ENCODE data around the gene GNAI3.

The GNAI3 gene

GRCh38 chr1:109570414-109570813 is 22.0 kb downstream of the GNAI3 start:
- TF ChIP-seq POU6F1 (CRISPR knock-in tag; IDR thresholded peaks at IDR 0.05; ENCODE audit: borderline replicate concordance, low read depth) (no peak), PPARA (CRISPR knock-in tag; IDR thresholded peaks at IDR 0.05; ENCODE audit: borderline replicate concordance) (no peak), TSHZ2 (CRISPR knock-in tag; IDR thresholded peaks at IDR 0.05) (no peak), CSDC2 (CRISPR knock-in tag; IDR thresholded peaks at IDR 0.05) (no peak), ZNF565 (CRISPR knock-in tag; conservative IDR thresholded peaks at IDR 0.05; ENCODE audit: low read depth) (no peak), ARNTL (CRISPR knock-in tag; IDR thresholded peaks at IDR 0.05; ENCODE audit: borderline replicate concordance, low read depth) (no peak), TOX (CRISPR knock-in tag; IDR thresholded peaks at IDR 0.05; ENCODE audit: borderline replicate concordance) (no peak), ZNF70 (CRISPR knock-in tag; IDR thresholded peaks at IDR 0.05) (no peak), ZFP3 (CRISPR knock-in tag; IDR thresholded peaks at IDR 0.05) (no peak), ISL1 (CRISPR knock-in tag; IDR thresholded peaks at IDR 0.05) (no peak), SNAI2 (CRISPR knock-in tag; IDR thresholded peaks at IDR 0.05) (no peak), ZFP30 (CRISPR knock-in tag; IDR thresholded peaks at IDR 0.05) (no peak), ESRRG (CRISPR knock-in tag; IDR thresholded peaks at IDR 0.05) (no peak), RARB (CRISPR knock-in tag; IDR thresholded peaks at IDR 0.05) (no peak), ZNF8 (CRISPR knock-in tag; IDR thresholded peaks at IDR 0.05) (no peak), OSR1 (CRISPR knock-in tag; IDR thresholded peaks at IDR 0.05) (no peak)
- TF ChIP-seq, protein P1, sequence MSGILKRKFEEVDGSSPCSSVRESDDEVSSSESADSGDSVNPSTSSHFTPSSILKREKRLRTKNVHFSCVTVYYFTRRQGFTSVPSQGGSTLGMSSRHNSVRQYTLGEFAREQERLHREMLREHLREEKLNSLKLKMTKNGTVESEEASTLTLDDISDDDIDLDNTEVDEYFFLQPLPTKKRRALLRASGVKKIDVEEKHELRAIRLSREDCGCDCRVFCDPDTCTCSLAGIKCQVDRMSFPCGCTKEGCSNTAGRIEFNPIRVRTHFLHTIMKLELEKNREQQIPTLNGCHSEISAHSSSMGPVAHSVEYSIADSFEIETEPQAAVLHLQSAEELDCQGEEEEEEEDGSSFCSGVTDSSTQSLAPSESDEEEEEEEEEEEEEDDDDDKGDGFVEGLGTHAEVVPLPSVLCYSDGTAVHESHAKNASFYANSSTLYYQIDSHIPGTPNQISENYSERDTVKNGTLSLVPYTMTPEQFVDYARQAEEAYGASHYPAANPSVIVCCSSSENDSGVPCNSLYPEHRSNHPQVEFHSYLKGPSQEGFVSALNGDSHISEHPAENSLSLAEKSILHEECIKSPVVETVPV (CRISPR knock-in tag; IDR thresholded peaks at IDR 0.05): no peak
- TF ChIP-seq, protein P2, sequence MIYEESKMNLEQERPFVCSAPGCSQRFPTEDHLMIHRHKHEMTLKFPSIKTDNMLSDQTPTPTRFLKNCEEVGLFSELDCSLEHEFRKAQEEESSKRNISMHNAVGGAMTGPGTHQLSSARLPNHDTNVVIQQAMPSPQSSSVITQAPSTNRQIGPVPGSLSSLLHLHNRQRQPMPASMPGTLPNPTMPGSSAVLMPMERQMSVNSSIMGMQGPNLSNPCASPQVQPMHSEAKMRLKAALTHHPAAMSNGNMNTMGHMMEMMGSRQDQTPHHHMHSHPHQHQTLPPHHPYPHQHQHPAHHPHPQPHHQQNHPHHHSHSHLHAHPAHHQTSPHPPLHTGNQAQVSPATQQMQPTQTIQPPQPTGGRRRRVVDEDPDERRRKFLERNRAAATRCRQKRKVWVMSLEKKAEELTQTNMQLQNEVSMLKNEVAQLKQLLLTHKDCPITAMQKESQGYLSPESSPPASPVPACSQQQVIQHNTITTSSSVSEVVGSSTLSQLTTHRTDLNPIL (CRISPR knock-in tag; IDR thresholded peaks at IDR 0.05; ENCODE audit: low read depth): no peak
- ATAC-seq: 0 out of 3 replicates have a peak, but pooled peaks have one; percentile 31

- no peak for ATAC-seq
- TF ChIP-seq ZNF70 (CRISPR knock-in tag; IDR thresholded peaks at IDR 0.05): no peak
- TF ChIP-seq ZFP30 (CRISPR knock-in tag; IDR thresholded peaks at IDR 0.05): no peak
- no peak for TF ChIP-seq POU6F1 (CRISPR knock-in tag; IDR thresholded peaks at IDR 0.05; ENCODE audit: borderline replicate concordance, low read depth)
- no peak for TF ChIP-seq RARB (CRISPR knock-in tag; IDR thresholded peaks at IDR 0.05)
- no peak for TF ChIP-seq TOX (CRISPR knock-in tag; IDR thresholded peaks at IDR 0.05; ENCODE audit: borderline replicate concordance)
- no peak for TF ChIP-seq OSR1 (CRISPR knock-in tag; IDR thresholded peaks at IDR 0.05)
- TF ChIP-seq ZNF565 (CRISPR knock-in tag; conservative IDR thresholded peaks at IDR 0.05; ENCODE audit: low read depth): no peak
- no peak for TF ChIP-seq ISL1 (CRISPR knock-in tag; IDR thresholded peaks at IDR 0.05)
These were observed 25.4 kb downstream of the GNAI3 start for GRCh38 chr1:109573785-109574184.

- no peak for ATAC-seq
These were observed 30.6 kb downstream of the GNAI3 start for GRCh38 chr1:109578947-109579443.

More at GRCh38 chr1:109578947-109579443, 30.6 kb downstream of the GNAI3 start:
- TF ChIP-seq ZC3H10 (CRISPR knock-in tag; IDR thresholded peaks at IDR 0.05) (no peak), ZNF565 (CRISPR knock-in tag; conservative IDR thresholded peaks at IDR 0.05; ENCODE audit: low read depth) (no peak), BACH2 (CRISPR knock-in tag; IDR thresholded peaks at IDR 0.05; ENCODE audit: borderline replicate concordance) (no peak), ZFP3 (CRISPR knock-in tag; IDR thresholded peaks at IDR 0.05) (no peak), SNAI2 (CRISPR knock-in tag; IDR thresholded peaks at IDR 0.05) (no peak), ESRRG (CRISPR knock-in tag; IDR thresholded peaks at IDR 0.05) (no peak), GLIS3 (CRISPR knock-in tag; IDR thresholded peaks at IDR 0.05) (no peak), RARB (CRISPR knock-in tag; IDR thresholded peaks at IDR 0.05) (no peak), OSR1 (CRISPR knock-in tag; IDR thresholded peaks at IDR 0.05) (no peak)
- TF ChIP-seq, protein P3, sequence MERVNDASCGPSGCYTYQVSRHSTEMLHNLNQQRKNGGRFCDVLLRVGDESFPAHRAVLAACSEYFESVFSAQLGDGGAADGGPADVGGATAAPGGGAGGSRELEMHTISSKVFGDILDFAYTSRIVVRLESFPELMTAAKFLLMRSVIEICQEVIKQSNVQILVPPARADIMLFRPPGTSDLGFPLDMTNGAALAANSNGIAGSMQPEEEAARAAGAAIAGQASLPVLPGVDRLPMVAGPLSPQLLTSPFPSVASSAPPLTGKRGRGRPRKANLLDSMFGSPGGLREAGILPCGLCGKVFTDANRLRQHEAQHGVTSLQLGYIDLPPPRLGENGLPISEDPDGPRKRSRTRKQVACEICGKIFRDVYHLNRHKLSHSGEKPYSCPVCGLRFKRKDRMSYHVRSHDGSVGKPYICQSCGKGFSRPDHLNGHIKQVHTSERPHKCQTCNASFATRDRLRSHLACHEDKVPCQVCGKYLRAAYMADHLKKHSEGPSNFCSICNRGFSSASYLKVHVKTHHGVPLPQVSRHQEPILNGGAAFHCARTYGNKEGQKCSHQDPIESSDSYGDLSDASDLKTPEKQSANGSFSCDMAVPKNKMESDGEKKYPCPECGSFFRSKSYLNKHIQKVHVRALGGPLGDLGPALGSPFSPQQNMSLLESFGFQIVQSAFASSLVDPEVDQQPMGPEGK (CRISPR knock-in tag; IDR thresholded peaks at IDR 0.05; ENCODE audit: borderline replicate concordance): no peak
- TF ChIP-seq, protein P1 (CRISPR knock-in tag; IDR thresholded peaks at IDR 0.05): no peak
